ENCODE data around the gene MRPL50.
"Not testable (repeated sequence)": the region's sequence is repeated elsewhere in the genome, so short reads cannot be mapped to it uniquely, and the experiment has no call there.

MRPL50 gene

GRCh38 chr9:101394687-101395086 lies 3.7 kb downstream of the MRPL50 start:
- Histone ChIP-seq H3K4me3 (IDR thresholded peaks at IDR 0.05; ENCODE audit: insufficient read depth, low read depth, low read length) (no peak overlapping the region), H3K79me2 (ENCODE audit: insufficient read depth, low read depth) (peaks cover 87% of the 10 kb centered on the region), H3K27ac (no peak overlapping the region), H3K4me1 (ENCODE audit: low read depth, poor library complexity, severe bottlenecking) (peaks cover 22% of the 10 kb centered on the region), H3K9ac (no peak overlapping the region), H3K4me2 (no peak overlapping the region), H2AFZ (ENCODE audit: low read depth) (no peak overlapping the region), H3K36me3 (ENCODE audit: insufficient read depth) (peaks cover 10% of the 10 kb centered on the region; the same call in 1 of the 2 replicates), H3K27me3 (ENCODE audit: insufficient read depth, low read depth) (no peaks in the 10 kb centered on the region), H4K20me1 (ENCODE audit: insufficient read depth) (peaks cover 5% of the 10 kb centered on the region; the same call in 1 of the 2 replicates)
- TF ChIP-seq CTCF (conservative IDR thresholded peaks at IDR 0.05; ENCODE audit: low read depth, low read length) = no peak

GRCh38 chr9:101393135-101393534 lies 5.3 kb downstream of the MRPL50 start:
- Histone ChIP-seq H2AFZ (ENCODE audit: low read depth) (no peak overlapping the region), H3K4me1 (ENCODE audit: low read depth, poor library complexity, severe bottlenecking) (peaks cover 20% of the 10 kb centered on the region), H3K27ac (no peak overlapping the region), H3K27me3 (ENCODE audit: insufficient read depth, low read depth) (no peaks in the 10 kb centered on the region), H3K4me3 (IDR thresholded peaks at IDR 0.05; ENCODE audit: insufficient read depth, low read depth, low read length) (no peak overlapping the region), H3K36me3 (ENCODE audit: insufficient read depth) (peaks cover 10% of the 10 kb centered on the region; the same call in 1 of the 2 replicates), H3K4me2 (no peak overlapping the region), H3K9ac (no peak overlapping the region), H4K20me1 (ENCODE audit: insufficient read depth) (peaks cover 5% of the 10 kb centered on the region; the same call in 1 of the 2 replicates), H3K79me2 (ENCODE audit: insufficient read depth, low read depth) (peaks cover 76% of the 10 kb centered on the region)
- no peak for TF ChIP-seq CTCF (conservative IDR thresholded peaks at IDR 0.05; ENCODE audit: low read depth, low read length)

DNA sequence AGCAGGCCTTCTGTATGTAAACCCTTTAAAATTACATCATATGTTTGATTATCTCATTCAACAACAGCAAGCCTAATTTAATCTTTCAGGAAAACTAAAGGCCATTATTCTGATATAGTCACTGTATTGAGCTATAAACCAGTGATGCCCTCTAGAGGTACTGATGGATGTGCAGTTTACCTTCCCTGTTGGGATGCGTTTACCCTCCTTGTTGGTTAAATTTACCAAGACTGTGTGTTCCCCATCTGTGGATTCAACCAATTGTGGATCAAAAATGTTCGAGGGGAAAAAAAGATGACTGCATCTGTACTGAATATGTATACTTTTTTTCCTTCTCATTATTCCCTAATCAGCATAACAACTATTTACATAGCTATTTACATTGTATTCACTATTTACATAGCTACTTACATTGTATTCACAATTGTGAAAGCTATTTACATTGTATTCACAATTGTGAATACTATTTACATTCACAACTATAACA lies 9.9 kb downstream of the MRPL50 start:
- H4K20me1 ChIP-seq (ENCODE audit: insufficient read depth) = peaks cover 5% of the 10 kb centered on the region; the same call in 1 of the 2 replicates
- no peak overlapping the region for H3K4me3 ChIP-seq (IDR thresholded peaks at IDR 0.05; ENCODE audit: insufficient read depth, low read depth, low read length)
- H3K79me2 ChIP-seq (ENCODE audit: insufficient read depth, low read depth) = peaks cover 30% of the 10 kb centered on the region
- H3K36me3 ChIP-seq (ENCODE audit: insufficient read depth) = peaks cover 4% of the 10 kb centered on the region; the same call in 1 of the 2 replicates
- no peaks in the 10 kb centered on the region for H3K27me3 ChIP-seq (ENCODE audit: insufficient read depth, low read depth)
- H3K4me2 ChIP-seq = no peak overlapping the region
- no peak overlapping the region for H3K9ac ChIP-seq
- no peak overlapping the region for H2AFZ ChIP-seq (ENCODE audit: low read depth)
- H3K4me1 ChIP-seq (ENCODE audit: low read depth, poor library complexity, severe bottlenecking) = no peaks in the 10 kb centered on the region
- H3K27ac ChIP-seq = no peak overlapping the region
- TF ChIP-seq CTCF (conservative IDR thresholded peaks at IDR 0.05; ENCODE audit: low read depth, low read length) = no peak; the same call in 1 of the 2 replicates

DNA sequence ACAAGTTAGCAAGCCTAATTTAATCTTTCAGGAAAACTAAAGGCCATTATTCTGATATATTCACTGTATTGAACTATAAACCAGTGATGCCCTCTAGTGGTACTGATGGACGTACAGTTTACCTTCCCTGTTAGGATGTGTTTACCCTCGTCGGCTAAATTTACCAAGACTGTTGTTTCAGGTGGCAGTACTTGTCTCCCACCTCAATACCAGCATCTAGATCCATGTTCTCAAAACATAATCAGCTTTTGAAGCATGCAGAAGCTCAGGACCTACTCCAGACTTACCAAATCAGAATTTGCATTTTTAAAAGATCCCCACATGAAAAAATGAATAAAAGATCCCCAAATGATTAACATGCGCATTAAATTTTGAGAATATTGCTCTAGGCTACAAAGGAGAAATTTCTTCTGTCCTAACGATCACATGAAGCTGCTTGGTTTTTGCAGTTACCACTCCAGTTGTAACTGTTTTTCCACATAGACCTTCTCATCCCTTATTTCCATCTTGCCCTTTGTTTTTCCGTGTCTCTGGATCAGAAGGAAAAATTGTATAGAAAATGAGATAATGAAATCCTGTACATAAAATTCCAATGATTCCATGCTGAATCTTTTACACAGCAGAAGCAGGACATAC lies 10.4 kb downstream of the MRPL50 start:
- Histone ChIP-seq H3K27ac (no peak overlapping the region), H4K20me1 (ENCODE audit: insufficient read depth) (peaks cover 5% of the 10 kb centered on the region; the same call in 1 of the 2 replicates), H3K79me2 (ENCODE audit: insufficient read depth, low read depth) (peaks cover 25% of the 10 kb centered on the region), H3K27me3 (ENCODE audit: insufficient read depth, low read depth) (no peaks in the 10 kb centered on the region), H2AFZ (ENCODE audit: low read depth) (no peak overlapping the region), H3K4me1 (ENCODE audit: low read depth, poor library complexity, severe bottlenecking) (no peaks in the 10 kb centered on the region), H3K36me3 (ENCODE audit: insufficient read depth) (peaks cover 4% of the 10 kb centered on the region; the same call in 1 of the 2 replicates), H3K4me2 (no peak overlapping the region), H3K4me3 (IDR thresholded peaks at IDR 0.05; ENCODE audit: insufficient read depth, low read depth, low read length) (no peak overlapping the region), H3K9ac (no peak overlapping the region)
- TF ChIP-seq CTCF (conservative IDR thresholded peaks at IDR 0.05; ENCODE audit: low read depth, low read length) = peak; percentile 50

DNA sequence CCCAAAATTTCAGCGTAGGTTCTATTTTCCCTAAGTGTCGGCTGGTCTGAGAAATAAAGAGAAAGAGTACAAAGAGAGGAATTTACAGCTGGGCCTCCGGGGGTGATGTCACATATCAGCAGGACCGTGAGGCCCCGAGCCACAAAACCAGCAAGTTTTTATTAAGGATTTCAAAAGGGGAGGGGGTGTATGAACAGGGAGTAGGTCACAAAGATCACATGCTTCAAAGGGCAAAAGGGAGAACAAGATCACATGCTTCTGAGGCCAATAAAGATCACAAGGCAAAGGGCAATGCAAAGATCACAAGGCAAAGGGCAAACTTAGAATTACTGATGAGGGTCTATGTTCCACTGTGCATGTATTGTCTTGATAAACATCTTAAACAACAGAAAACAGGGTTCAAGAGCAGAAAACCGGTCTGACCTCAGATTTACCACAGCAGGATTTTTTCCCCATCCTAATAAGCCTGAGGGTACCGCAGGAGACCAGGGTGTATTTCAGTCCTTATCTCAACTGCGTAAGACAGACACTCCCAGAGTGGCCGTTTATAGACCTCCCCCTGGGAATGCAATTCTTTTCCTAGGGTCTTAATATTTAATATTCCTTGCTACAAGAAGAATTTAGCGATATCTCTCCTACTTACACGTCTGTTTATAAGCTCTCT lies 13.4 kb downstream of the MRPL50 start, which contains the start of gene BAAT:
Gene BAAT, minus strand, starts transcription at position 134 of the 664 bp plus-strand sequence. CDS start 13,602 bp downstream, outside the sequence.
- not testable (repeated sequence) for H4K20me1 ChIP-seq (ENCODE audit: insufficient read depth); H3K36me3 ChIP-seq (ENCODE audit: insufficient read depth); H3K9ac ChIP-seq; H3K79me2 ChIP-seq (ENCODE audit: insufficient read depth, low read depth); H3K27me3 ChIP-seq (ENCODE audit: insufficient read depth, low read depth); H3K4me2 ChIP-seq; H3K4me1 ChIP-seq (ENCODE audit: low read depth, poor library complexity, severe bottlenecking); H3K4me3 ChIP-seq (IDR thresholded peaks at IDR 0.05; ENCODE audit: insufficient read depth, low read depth, low read length); H2AFZ ChIP-seq (ENCODE audit: low read depth); H3K27ac ChIP-seq

All from KMS-11 (cell line).